MM.1S (cell line): ENCODE measurements around the gene CIRBP.

Experiments used
- DNase-seq: peaks from one replicate; pipeline ENCODE4 v3.0.0-alpha.2; 2015
- H2AFZ ChIP-seq: fragments of 300-600 bp; sonication (generic); 2 replicates; pipeline ENCODE4 v1.6.0; 2016; ENCODE audit warnings: antibody characterized with exemption, low read length
- H3F3A ChIP-seq: fragments of 300-600 bp; sonication (generic); 2 replicates; pipeline ENCODE4 v1.6.1; 2016; ENCODE audit warnings: mild to moderate bottlenecking, antibody characterized with exemption, low read length, moderate library complexity, mixed read lengths; ENCODE audit not compliant: insufficient read depth
- H3K27ac ChIP-seq: fragments of 300-600 bp; sonication (generic); 2 replicates; pipeline ENCODE4 v1.5.1; 2016; ENCODE audit warnings: mild to moderate bottlenecking, low read length
- H3K27me3 ChIP-seq: fragments of 300-600 bp; sonication (generic); replicated peaks from 2 replicates; pipeline ENCODE4 v1.6.0; 2016; ENCODE audit warnings: low read length; ENCODE audit not compliant: insufficient read depth
- H3K36me3 ChIP-seq: fragments of 300-600 bp; sonication (generic); replicated peaks from 2 replicates; pipeline ENCODE4 v1.6.1; 2016; ENCODE audit warnings: mild to moderate bottlenecking, low read length, mixed read lengths; ENCODE audit not compliant: insufficient read depth
- H3K4me1 ChIP-seq: fragments of 300-600 bp; sonication (generic); 2 replicates; pipeline ENCODE4 v1.6.1; 2016; ENCODE audit warnings: low read length, mixed read lengths
- H3K4me2 ChIP-seq: fragments of 300-600 bp; sonication (generic); 2 replicates; pipeline ENCODE4 v1.6.0; 2016; ENCODE audit warnings: low read depth, low read length
- H3K4me3 ChIP-seq: fragments of 300-600 bp; sonication (generic); 2 replicates; pipeline ENCODE4 v1.5.1; 2016; ENCODE audit warnings: low read length, mixed read lengths
- H3K79me2 ChIP-seq: fragments of 300-600 bp; sonication (generic); 2 replicates; pipeline ENCODE4 v1.6.1; 2016; ENCODE audit warnings: mixed run types, low read length, mixed read lengths
- H3K9ac ChIP-seq: fragments of 300-600 bp; sonication (generic); 2 replicates; pipeline ENCODE4 v1.6.1; 2016; ENCODE audit warnings: low read length, mixed read lengths
- H3K9me2 ChIP-seq: fragments of 300-600 bp; sonication (generic); replicated peaks from 2 replicates; pipeline ENCODE4 v1.6.1; 2016; ENCODE audit warnings: mild to moderate bottlenecking, low read length, mixed read lengths; ENCODE audit not compliant: insufficient read depth
- H3K9me3 ChIP-seq: fragments of 300-600 bp; sonication (generic); replicated peaks from 2 replicates; pipeline ENCODE4 v1.6.1; 2016; ENCODE audit warnings: mild to moderate bottlenecking, low read length, mixed read lengths; ENCODE audit not compliant: insufficient read depth
- H4K20me1 ChIP-seq: fragments of 300-600 bp; sonication (generic); 2 replicates; pipeline ENCODE4 v1.6.1; 2016; ENCODE audit warnings: mild to moderate bottlenecking, low read length, moderate library complexity, mixed read lengths; ENCODE audit not compliant: insufficient read depth
- CTCF ChIP-seq: fragments of 300-600 bp; sonication (generic); IDR thresholded peaks from 2 replicates; pipeline ENCODE4 v1.5.1; 2016; ENCODE audit warnings: antibody characterized with exemption, low read length, mixed read lengths
- EZH2 ChIP-seq: fragments of 300-600 bp; sonication (generic); optimal IDR thresholded peaks from 2 replicates; pipeline ENCODE3; 2017; ENCODE audit warnings: low read depth, mild to moderate bottlenecking, antibody characterized with exemption, low read length, mixed read lengths
- EZH2phosphoT487 ChIP-seq: fragments of 300-600 bp; sonication (generic); IDR thresholded peaks from 2 replicates; pipeline ENCODE4 v1.6.1; 2018; ENCODE audit warnings: antibody characterized with exemption, low read length

CIRBP gene

GRCh38 chr19:1220976-1221903, 47.9 kb upstream of the CIRBP start:
- H3K79me2 ChIP-seq = peaks cover 27% of the 10 kb centered on the region
- H3K4me3 ChIP-seq = no peak overlapping the region
- H3K27me3 ChIP-seq = no peaks in the 10 kb centered on the region
- TF ChIP-seq EZH2 = no peak
- TF ChIP-seq CTCF = peak; percentile 54
- no peaks in the 10 kb centered on the region for H3K4me1 ChIP-seq
- no peaks in the 10 kb centered on the region for H3K36me3 ChIP-seq
- H3K27ac ChIP-seq = no peak overlapping the region
- no peaks in the 10 kb centered on the region for H3K9me2 ChIP-seq
- H3K9me3 ChIP-seq = no peaks in the 10 kb centered on the region
- no peaks in the 10 kb centered on the region for H3F3A ChIP-seq
- DNase-seq = no peak
- no peaks in the 10 kb centered on the region for H4K20me1 ChIP-seq
- no peak overlapping the region for H3K4me2 ChIP-seq
- no peak overlapping the region for H2AFZ ChIP-seq
- no peak overlapping the region for H3K9ac ChIP-seq

GRCh38 chr19:1221904-1222255, 47.3 kb upstream of the CIRBP start:
- H3K4me1 ChIP-seq = no peaks in the 10 kb centered on the region
- H3K9me2 ChIP-seq = no peaks in the 10 kb centered on the region
- no peaks in the 10 kb centered on the region for H4K20me1 ChIP-seq
- no peak overlapping the region for H3K9ac ChIP-seq
- H3K27me3 ChIP-seq = no peaks in the 10 kb centered on the region
- no peak for DNase-seq
- no peaks in the 10 kb centered on the region for H3K36me3 ChIP-seq
- H3K79me2 ChIP-seq = peaks cover 21% of the 10 kb centered on the region
- TF ChIP-seq CTCF (no peak), EZH2phosphoT487 (no peak), EZH2 (no peak)
- no peak overlapping the region for H2AFZ ChIP-seq
- no peaks in the 10 kb centered on the region for H3K9me3 ChIP-seq
- no peak overlapping the region for H3K4me2 ChIP-seq
- H3K4me3 ChIP-seq = no peak overlapping the region
- no peak overlapping the region for H3K27ac ChIP-seq
- H3F3A ChIP-seq = no peaks in the 10 kb centered on the region

- Histone ChIP-seq H4K20me1 (no peaks in the 10 kb centered on the region), H3K27ac (no peak overlapping the region), H3K4me3 (no peak overlapping the region), H3K9me2 (no peaks in the 10 kb centered on the region), H3K4me2 (no peak overlapping the region), H2AFZ (no peak overlapping the region), H3K36me3 (no peaks in the 10 kb centered on the region), H3K79me2 (peaks cover 16% of the 10 kb centered on the region; the same call in 1 of the 2 replicates), H3K9me3 (no peaks in the 10 kb centered on the region), H3F3A (no peaks in the 10 kb centered on the region), H3K9ac (no peak overlapping the region), H3K4me1 (no peaks in the 10 kb centered on the region), H3K27me3 (no peaks in the 10 kb centered on the region)
- TF ChIP-seq EZH2 (no peak), CTCF (peak; percentile 3; the same call in 1 of the 2 replicates), EZH2phosphoT487 (no peak)
- DNase-seq = no peak
These were observed 46.7 kb upstream of the CIRBP start for GRCh38 chr19:1222394-1222793.
